PC-9 (cell line): Measurements from ENCODE around the gene MTG2.

Experiments used
- EZH2 ChIP-seq: fragments of 200-600 bp; sonication (generic); IDR thresholded peaks from 2 replicates; pipeline ENCODE4 v1.8.0; 2017; ENCODE audit warnings: antibody characterized with exemption, low read depth
- TF ChIP-seq, protein P1 (sequence below): fragments of 200-600 bp; sonication (generic); conservative IDR thresholded peaks from 2 replicates; pipeline ENCODE4 v1.6.1; 2017; ENCODE audit warnings: mixed run types, antibody characterized with exemption, mild to moderate bottlenecking, moderate library complexity

DNA sequence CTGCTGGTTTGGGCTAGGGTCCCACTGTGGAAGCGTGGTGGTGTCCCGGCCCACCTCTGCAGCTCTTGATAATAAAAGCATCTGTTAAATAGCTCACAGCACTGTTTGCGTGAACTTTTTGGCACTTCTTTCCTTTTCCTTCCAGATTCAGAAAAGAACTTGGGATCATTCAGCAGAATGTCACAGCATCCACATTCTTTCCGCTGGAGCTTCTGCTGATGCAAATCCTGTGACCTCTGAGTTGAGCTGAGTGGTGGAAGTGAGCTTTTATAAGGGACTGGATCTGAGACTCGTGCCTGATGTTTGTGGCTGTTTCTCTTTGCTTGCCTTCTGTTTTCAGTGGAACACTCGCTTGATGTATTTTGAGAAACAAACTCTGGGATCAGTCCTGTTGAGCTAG is 59.3 kb downstream of the MTG2 start:
- TF ChIP-seq, protein P1, sequence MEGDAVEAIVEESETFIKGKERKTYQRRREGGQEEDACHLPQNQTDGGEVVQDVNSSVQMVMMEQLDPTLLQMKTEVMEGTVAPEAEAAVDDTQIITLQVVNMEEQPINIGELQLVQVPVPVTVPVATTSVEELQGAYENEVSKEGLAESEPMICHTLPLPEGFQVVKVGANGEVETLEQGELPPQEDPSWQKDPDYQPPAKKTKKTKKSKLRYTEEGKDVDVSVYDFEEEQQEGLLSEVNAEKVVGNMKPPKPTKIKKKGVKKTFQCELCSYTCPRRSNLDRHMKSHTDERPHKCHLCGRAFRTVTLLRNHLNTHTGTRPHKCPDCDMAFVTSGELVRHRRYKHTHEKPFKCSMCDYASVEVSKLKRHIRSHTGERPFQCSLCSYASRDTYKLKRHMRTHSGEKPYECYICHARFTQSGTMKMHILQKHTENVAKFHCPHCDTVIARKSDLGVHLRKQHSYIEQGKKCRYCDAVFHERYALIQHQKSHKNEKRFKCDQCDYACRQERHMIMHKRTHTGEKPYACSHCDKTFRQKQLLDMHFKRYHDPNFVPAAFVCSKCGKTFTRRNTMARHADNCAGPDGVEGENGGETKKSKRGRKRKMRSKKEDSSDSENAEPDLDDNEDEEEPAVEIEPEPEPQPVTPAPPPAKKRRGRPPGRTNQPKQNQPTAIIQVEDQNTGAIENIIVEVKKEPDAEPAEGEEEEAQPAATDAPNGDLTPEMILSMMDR, result no peak
- TF ChIP-seq EZH2, result no peak
